NCI-H2227 (cell line): Measurements from ENCODE around the gene TCN1.
"Not testable (repeated sequence)": the region's sequence is repeated elsewhere in the genome, so short reads cannot be mapped to it uniquely, and the experiment has no call there.

Experiments
- DNase-seq: peaks from one replicate; lab custom pipeline; 2025; ENCODE audit not compliant: unreplicated experiment; lab: John Stamatoyannopoulos, UW

The TCN1 gene

DNA sequence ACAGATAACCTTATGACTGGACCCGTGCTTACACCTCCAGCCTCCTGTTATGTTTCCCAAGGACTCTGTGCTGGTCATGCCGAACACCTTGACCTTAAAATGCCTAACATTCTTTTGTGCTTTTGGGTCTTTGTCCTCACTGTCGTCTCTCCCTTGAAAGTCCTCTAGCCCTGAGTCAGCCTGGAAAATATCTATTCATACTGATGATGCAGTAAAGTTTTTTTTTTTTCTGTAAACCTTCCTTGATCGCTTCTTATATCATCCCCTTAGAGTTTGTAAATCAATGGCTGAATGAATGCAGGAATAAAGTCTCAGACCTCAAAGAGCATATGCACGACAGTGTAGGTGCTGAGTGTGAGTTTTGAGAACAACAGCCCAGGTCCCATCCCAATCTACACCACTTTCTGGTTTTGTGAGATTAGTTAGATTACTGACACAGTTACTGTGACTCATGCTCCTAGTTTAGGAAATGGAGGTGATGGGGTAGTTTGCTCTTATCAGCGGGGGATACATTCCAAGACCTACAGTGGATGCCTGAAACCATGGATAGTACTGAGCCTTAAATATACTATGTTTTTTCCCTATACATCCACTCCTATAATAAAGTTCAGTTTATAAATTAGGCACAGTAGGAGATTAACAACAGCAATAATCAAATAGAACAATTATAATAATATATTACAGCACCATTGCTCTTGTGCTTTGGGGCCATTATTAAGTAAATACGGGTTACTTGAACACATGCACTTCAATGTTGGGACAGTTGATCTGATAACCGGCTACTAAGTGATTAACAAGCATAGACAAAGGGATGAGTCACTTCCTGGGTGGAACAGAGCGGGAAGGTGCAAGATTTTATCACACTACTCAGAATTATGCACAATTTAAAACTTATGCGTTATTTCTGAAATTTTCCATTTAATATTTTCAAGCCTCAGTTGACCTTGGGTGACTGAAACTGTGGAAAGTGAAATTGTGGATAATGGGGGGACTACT, 8.6 kb downstream of the TCN1 start:
- no peak for DNase-seq

DNA sequence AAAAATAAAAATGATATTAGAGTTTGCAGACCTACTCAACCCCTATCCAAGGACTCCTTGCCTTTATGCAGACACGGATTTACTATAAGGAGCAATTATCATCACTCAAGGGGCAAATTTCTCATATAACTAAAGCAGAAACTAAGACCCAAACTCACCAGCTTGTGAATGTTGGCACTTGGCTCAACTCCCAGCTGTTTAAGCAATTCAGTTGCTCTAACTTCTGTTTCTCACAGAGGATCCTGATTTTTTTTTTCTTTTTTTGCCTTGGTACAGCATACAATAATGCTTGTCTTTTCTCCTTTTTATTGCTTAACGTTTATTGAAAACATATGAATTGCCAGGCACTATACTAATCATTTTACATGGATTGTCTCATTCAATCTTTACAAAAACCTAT, 11.4 kb downstream of the TCN1 start:
- DNase-seq = no peak

DNA sequence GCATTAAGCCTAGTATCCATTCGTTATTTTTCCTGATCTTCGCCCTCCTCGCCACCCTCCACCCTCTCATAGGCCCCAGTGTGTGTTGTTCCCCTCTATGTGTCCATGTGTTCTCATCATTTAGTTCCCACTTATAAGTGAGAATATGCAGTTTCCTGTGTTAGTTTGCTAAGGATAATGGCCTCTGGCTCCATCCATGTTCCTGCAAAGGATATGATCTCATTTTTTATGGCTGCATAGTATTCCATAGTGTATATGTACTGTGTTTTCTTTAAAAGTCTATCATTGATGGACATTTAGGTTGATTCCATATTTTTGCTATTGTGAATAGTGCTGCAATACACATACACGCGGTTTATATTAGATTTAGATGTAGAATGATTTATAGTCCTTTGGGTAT, 14.9 kb downstream of the TCN1 start:
- not testable (repeated sequence) for DNase-seq

DNA sequence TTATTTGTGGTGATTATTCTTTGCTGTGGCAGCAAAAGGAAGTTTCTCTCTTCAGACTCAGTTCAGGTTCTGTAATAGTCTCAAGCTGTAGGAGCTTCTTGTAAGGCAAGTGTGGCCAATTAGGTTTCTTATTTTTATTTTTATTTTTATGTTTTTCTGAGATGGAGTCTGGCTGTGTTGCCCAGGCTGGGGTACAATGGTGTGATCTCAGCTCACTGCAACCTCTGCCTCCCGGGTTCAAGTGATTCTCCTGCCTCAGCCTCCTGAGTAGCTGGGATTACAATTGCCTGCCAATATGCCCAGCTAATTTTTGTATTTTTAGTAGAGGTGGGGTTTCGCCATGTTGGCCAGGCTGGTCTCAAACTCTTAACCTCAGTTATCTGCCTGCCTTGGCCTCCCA, 16.7 kb downstream of the TCN1 start:
- not testable (repeated sequence) for DNase-seq

DNA sequence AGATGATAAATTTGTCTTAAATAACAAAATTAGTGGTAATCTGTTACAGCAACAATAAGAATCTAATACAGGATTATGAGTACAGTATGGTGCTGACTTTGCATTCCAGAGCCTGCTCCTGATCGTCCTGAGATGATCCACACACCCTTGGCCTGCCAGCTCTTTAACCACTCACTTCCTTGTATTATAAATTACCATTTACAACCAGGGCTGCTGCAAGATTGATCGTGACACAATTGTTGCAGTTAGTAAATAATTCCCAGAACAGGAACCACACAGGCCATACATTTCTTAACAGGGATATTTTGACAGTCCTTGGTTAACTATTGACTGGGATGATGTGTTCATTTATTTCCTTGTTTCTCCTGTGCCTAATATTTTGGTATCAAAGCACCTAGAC, 17.2 kb downstream of the TCN1 start:
- no peak for DNase-seq

DNA sequence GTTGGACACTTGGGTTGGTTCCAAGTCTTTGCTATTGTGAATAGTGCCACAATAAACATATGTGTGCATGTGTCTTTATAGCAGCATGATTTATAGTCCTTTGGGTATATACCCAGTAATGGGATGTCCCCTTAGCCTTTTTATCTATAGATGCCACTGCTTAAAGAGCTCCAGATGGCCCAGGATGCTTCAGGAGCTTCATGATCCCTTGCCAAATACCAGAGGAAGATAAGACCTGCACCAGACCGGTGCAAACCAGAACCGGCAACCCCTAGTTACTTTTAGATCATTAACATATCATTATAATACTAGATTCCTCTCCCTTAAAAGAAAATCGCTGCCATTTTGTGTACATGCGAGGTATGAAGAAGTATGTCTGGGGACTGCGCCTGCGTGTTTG, 17.8 kb downstream of the TCN1 start:
- DNase-seq = not testable (repeated sequence)

DNA sequence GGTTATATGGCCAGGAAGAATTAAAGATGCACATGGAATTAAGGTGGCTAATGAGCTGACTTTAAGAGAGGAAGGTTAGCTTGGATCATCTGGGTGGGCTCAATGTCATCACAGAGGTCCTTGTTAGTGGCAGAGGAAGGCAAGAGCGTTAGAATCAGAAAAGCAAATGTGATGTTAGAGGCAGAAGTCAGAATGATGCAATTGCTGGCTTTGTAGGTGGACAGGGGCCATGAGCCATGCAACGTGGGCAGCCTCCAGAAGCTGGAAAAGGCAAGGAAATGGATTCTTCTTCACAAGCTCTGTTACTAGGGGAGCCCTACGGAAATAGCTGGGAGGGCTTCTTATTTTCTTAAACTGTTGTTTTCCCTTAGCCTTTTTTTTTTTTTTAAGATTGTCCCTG, 18.7 kb downstream of the TCN1 start:
- no peak for DNase-seq

DNA sequence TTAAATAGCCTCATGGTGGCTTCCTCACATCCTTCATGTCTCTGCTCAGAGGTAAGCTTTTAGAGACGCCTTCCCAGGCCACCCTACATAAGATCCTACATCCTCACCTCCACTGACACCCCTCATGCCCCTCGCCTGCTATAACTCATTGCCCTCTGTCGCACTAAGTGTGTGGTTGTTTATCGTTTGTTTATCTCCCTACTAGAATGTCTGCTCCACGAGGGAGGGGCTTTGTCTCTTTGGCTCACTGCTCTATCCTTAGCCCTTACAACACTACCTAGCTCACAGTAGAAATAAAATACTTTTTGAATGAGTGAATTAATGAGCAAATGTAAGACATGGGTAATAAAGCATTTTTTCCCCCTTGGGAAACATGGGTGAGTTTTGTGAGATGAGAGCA, 19.7 kb downstream of the TCN1 start:
- no peak for DNase-seq

DNA sequence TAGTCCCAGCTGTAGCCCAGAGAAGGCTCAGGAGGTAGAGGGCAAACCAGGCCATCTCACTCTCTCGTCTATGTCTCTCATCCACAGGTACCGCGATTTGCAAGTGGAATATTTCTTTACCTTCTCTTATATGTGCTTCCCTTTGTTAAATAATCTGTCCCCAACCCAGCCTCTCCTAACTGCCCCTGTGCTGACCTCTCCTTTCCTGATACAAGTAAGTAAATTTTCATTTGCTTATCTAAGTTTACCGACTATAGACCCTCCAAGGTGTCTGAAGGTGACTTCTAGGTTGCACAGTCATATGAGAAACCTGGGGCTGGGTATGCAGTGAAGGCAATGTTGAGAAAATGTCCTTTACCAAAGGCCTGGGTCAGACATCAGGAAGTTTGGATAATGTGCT, 20.9 kb downstream of the TCN1 start, which contains the start of gene CBLIF:
Gene CBLIF, minus strand, starts transcription at position 101 of the 400 bp plus-strand sequence. Its CDS starts 46 bp downstream, at position 55.
- no peak for DNase-seq

DNA sequence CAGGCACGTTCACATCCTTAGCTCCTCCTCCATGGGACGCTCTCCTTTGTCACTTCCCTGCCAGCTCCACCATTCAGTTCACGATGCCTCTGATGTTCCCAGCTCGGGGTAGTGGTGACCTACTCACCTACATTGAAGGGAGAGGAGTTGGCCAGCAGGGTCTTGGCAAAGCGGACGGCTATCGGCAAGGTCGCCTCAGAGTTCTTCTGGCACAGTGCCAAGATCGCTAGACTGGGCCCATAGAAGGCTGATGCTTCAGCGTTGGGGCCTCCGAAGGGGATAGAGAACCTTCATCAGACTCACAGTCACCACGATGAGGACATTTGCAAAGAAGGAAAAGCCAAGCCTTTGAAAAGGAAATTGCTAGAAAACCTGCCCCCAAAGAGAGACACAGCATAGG, 24.0 kb downstream of the TCN1 start:
- DNase-seq = no peak

DNA sequence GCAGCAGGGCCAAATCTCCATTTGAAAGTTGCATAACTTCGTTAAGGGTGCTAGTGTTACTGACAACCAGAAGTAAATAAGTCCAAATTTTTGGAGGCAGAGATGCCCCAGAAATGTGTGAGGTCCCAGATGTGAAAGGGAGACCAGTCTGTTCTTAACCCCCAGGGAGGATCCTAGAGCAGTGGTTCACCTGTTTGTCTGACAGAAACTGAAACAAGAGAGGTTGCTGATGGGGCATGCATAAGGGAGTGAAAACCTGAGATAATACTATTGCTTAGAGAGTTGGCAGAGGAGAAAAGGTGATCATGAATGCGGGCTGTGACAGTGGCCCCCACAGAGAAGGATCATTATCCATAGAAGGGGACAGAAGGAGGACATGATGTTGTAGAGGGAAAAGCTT, 24.8 kb downstream of the TCN1 start:
- no peak for DNase-seq

DNA sequence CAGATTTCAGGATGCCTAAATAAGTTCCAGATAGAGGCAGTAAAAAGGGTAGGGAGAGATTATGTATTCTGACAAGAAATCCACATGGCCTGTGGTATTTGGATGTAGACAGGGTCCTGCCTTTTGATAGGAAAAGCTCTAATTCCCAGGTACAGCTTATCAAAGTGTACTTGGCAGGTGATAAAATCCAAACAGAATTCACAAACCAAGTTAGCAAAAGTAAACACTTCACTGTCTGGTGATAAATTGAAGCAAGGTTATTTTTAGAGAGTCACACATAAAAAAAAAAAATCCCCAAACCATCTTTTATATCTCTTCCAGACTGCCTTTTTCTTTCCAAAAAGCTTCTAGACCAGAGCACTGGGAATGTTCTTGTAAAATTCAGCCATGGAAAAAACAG, 26.7 kb downstream of the TCN1 start:
- DNase-seq = no peak

DNA sequence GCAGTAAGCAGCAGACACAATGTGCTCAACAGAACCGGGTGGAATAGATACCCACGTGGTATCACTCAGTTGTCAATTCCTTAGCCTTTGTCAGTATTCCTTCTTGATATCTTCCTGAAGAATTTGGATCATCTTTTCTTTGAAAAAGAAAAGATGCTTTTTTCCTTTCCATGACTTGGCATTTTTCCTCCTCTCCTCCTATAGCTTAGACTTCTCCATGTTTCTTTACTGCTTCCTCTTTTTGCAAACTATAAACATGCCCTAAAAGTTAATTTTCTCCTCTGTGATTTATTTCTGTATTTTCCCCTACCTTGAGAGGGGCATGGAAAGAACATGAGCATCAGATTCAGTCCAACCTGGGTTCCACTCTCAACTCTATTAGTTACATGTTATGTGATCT, 32.7 kb downstream of the TCN1 start:
- DNase-seq = no peak

DNA sequence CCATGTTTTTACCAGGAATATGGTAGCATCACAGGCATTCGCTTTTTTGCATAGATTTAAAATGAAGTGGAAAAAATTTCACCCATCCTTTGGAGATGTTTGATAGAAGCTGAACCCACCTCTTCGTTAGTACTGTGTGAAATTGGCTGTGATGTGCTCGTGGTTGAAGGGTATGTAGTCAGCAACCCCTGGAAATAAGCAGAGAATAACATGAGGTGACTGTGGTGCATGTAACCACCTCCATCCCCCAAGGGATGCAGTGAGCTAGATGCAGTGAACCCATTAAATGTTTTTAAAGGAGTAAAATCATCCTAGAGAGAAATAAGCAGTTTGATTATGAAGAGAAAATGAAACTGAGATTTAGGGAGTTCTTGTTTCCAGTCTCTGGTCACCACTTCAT, 36.9 kb downstream of the TCN1 start:
- DNase-seq = no peak

DNA sequence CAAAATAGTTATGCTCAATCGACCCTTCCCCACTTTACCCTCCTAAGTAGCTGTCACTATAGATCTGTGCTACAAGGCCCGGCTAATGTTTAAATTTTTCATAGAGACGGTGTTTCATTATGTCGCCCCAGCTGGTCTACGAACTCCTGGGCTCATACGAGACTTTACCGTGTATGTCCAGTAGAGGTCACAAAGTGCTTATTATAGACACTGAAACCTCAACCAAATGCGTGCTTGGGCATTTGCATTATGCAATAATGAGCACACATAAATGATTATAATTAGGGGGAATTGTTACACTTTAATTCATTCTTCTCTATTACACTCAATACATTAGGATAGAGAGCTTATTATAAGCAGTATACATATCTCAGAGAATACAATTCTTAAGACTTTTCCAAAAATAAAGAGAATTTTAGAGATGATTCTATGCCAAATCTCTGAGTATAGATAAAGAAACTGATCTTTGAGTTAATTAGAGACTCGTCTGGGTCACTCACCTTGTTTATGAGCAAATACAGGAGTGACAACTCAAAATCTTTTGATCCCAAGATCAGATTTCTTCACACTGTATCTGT, 43.2 kb downstream of the TCN1 start:
- DNase-seq = peak; percentile 10

DNA sequence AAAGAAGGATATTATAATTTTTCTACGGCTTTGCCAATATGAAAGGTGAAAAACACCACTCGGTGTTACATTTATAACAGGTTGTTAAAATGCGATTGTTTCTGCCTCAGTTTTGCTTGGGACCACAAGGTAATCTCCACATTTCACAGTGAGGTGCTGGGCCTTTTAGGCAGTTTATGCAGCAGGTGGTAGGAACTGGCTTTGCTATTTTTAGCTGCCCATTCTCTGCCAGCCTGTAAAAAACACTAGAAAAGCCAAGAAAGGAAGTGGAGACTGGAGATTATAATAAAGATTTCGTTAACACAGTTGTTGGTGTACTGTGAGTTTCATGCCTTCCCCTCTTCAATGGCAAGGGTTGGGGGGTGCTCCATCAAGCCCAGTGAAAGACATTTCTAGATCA, 47.7 kb downstream of the TCN1 start:
- DNase-seq = no peak

DNA sequence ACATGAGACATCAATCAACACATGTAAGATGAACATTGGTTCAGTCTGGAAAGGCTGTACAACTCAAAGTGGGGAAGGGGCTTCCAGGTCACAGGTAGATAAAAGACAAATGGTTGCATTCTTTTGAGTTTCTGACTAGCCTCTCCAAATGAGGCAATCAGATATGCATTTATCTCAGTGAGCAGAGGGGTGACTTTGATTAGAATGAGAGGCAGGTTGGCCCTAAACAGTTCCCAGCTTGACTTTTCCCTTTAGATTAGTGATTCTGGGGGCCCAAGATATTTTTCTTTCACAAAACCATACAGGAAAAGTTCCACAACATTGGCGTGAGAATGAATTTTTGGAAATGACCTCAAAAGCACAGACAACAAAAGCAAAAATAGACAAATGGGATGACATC, 49.9 kb downstream of the TCN1 start:
- DNase-seq = not testable (repeated sequence)

DNA sequence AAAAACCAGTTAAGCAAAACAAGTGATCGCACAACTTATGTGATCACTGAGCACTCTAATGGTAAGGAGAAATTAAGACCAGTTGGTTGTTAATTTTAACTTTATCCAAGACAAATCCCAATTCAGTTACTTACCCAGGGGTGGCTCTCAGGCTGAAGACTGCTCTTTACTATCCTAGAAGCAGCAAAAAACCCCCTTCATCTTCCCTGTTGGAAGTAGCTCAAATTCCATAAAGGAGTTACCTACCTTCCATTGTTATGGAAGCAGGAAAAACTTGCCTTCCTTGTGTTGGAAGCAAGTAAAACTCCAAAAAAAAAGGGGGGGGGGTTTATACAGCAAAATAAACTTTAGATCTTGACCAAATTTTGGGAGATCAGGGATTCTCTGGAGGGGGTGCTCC, 50.5 kb downstream of the TCN1 start:
- DNase-seq = no peak

DNA sequence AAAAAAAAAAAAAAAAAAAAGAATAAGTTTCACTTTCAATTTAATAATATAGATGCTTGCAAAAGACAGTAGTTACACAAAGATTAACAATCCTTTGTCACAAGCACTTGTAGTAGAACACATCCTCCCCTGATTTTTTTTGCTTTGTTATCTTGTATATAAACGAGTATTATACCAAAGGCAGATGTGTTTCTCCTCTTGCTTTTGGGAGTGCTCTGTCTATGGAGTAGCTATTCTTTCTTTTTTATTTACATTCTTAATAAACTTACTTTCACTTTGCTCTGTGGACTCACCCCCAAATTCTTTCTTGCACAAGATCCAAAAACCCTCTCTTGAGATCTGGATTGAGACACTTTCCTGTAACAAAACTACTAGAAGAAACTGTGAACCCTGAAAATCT, 52.3 kb downstream of the TCN1 start:
- no peak for DNase-seq

DNA sequence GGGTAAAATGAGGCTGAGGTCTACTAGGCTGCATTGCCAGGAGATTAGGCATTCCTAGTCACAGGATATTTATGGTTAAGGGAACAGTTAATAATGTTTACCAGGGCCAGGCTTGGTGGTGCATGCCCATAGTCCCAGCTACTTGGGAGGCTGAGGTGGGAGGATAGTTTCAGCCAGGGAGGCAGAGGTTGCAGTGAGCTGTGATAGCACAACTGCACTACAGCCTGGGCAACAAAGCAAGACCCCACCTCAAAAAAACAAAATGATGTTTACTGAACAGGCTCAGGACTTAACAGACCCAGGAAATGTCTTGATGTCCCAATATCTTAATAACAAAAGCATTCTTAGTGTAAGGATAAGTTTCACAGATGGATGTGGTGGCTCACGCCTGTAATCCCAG, 52.9 kb downstream of the TCN1 start:
- no peak for DNase-seq

DNA sequence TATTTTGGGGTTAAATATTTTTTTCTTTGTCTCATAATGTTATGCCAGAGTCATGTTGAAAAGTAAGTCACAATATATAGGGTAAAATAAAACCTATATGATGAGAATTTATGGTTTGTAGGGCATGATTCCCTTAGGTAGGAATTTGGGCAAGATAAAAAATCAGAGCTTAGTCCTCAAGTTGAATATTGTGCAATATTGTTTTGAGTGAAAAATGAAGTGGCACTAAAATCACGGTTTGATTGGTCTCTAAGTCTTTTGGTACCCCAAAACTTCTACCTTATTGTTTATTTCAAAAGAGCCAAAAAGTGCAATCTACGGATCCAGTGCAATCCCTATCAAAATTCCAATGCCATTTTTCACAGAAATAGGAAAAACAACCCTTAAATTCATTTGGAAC, 54.1 kb downstream of the TCN1 start:
- DNase-seq = no peak

DNA sequence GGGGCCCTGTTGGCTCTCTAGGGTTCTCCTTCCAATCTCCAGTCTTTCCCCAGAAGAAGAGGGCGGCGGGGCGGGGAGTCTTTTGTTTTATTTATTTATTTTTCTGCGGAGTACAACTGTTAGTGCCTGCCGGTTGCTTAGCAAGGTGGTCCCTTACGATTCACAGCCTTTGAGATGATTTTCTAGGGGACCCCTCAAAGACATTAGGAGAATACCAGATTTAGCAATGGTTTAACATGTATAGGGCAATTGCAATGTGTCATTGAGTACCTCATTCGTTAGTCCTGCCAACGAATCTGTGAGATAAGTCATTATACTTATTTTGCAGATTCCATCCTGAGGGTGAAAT, 55.4 kb downstream of the TCN1 start:
- no peak for DNase-seq
